ENCODE measurements around the gene GPRIN3. TPM values are rescaled to one million over a fixed set of nuclear protein-coding genes. Genes with fewer than 3 reads are reported as not detected.

GPRIN3 gene
- total RNA-seq, 1 experiment from 2014 or later, result 0.39 TPM

DNA sequence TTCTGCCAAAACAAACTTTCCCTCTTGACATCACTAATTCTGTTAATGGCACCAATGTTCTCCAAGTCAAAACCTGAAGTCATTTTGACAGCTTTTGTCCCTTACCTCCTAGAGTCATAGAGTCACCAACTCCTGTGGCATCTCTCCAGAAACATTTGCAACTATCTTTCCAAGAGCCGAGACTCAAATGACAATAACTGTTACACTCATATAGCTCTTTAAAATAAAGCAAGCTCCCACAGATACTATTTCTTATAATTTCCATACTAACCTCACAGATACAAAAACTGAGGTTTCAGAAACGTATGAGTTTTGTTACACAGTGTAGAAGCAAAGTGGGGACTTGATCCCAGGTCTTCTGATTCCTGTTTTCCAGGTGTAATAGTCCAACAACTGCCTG is 18.3 kb downstream of the GPRIN3 start:
- Histone ChIP-seq H3K4me3 (replicated peaks in 1 of 2; ENCODE audit: low read depth in 1 of 2, low read length in 2 of 2) (no peak overlapping the region), H4K20me1 (ENCODE audit: insufficient read depth) (no peaks in the 10 kb centered on the region), H3K27me3 (ENCODE audit: insufficient read depth, low read length) (no peaks in the 10 kb centered on the region), H3K9ac (ENCODE audit: low read length) (no peak overlapping the region), H3K9me2 (ENCODE audit: insufficient read depth) (no peaks in the 10 kb centered on the region), H3K9me3 (ENCODE audit: control insufficient read depth in 1 of 2, insufficient read depth in 1 of 2, low read depth in 1 of 2, low read length in 2 of 2) (no peaks in the 10 kb centered on the region), H3K36me3 (ENCODE audit: control insufficient read depth in 1 of 2, insufficient read depth in 2 of 2, low read length in 2 of 2) (no peaks in the 10 kb centered on the region), H3K4me1 (ENCODE audit: control insufficient read depth in 1 of 2, insufficient read depth in 2 of 2, low read length in 2 of 2) (peaks cover 0 to 6% of the 10 kb centered on the region in 2 experiments; a peak in 2 of 4 replicates), H3K79me2 (ENCODE audit: insufficient read depth, low read length) (no peaks in the 10 kb centered on the region), H2AFZ (ENCODE audit: low read depth, low read length, poor library complexity, severe bottlenecking) (no peak overlapping the region), H3K27ac (ENCODE audit: low read depth, low read length) (no peak overlapping the region), H3K4me2 (ENCODE audit: low read length) (no peak overlapping the region)
- CTCF ChIA-PET, result interaction anchor here (0.6 kb wide), 1 partner anchor 302 kb away, joined by 3 read pairs; no protein-coding TSS in a partner anchor
- no peak for ATAC-seq
- intact Hi-C loops (cut with micrococcal nuclease), result no loop called here
- POLR2A ChIA-PET, result no interaction called here
- TF ChIP-seq SIN3A (IDR thresholded peaks at IDR 0.05; ENCODE audit: low read depth) (no peak), EZH2phosphoT487 (IDR thresholded peaks at IDR 0.05; ENCODE audit: borderline replicate concordance) (no peak), SRF (IDR thresholded peaks at IDR 0.05; ENCODE audit: low read depth) (no peak)
- TF ChIP-seq, protein P1, sequence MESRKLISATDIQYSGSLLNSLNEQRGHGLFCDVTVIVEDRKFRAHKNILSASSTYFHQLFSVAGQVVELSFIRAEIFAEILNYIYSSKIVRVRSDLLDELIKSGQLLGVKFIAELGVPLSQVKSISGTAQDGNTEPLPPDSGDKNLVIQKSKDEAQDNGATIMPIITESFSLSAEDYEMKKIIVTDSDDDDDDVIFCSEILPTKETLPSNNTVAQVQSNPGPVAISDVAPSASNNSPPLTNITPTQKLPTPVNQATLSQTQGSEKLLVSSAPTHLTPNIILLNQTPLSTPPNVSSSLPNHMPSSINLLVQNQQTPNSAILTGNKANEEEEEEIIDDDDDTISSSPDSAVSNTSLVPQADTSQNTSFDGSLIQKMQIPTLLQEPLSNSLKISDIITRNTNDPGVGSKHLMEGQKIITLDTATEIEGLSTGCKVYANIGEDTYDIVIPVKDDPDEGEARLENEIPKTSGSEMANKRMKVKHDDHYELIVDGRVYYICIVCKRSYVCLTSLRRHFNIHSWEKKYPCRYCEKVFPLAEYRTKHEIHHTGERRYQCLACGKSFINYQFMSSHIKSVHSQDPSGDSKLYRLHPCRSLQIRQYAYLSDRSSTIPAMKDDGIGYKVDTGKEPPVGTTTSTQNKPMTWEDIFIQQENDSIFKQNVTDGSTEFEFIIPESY (IDR thresholded peaks at IDR 0.05; ENCODE audit: extremely low read depth, insufficient replicate concordance, low read length), result no peak
- no peak for DNase-seq (ENCODE audit: low read depth, low spot score)
- BruUV-seq (replicated peaks), result no TSS peak
- RAD21 ChIA-PET (ENCODE audit: low non-redundant PET in 1 of 2, low total read pairs in 2 of 2, uncharacterized antibody in 2 of 2, unreplicated experiment in 2 of 2), result no interaction called here

DNA sequence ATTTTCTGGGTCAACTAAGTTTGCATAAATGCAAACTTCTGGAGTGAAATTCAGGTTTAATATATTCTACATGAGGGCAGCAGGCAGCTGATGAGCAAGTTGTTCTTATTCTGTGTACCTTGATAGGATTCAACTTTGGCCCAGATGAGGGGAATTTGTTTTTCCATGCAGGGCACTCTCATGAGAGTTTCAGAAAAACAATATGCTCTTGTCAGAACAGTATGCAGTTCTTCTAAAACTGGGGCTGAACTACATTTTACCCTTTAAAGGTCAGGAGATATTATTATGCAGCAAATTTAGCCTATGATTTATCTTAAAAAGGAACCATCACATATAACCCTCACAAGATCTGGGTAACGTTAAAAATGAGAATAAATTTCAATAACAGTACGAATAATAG is 19.2 kb downstream of the GPRIN3 start:
- no peak overlapping the region for H3K4me2 ChIP-seq (ENCODE audit: low read length)
- H3K27me3 ChIP-seq (ENCODE audit: insufficient read depth, low read length), result no peaks in the 10 kb centered on the region
- H3K27ac ChIP-seq (ENCODE audit: low read depth, low read length), result no peak overlapping the region
- H3K9me2 ChIP-seq (ENCODE audit: insufficient read depth), result no peaks in the 10 kb centered on the region
- ATAC-seq (no peak), DNase-seq (ENCODE audit: low read depth, low spot score) (no peak)
- CTCF ChIA-PET, result no interaction called here
- H3K9ac ChIP-seq (ENCODE audit: low read length), result no peak overlapping the region
- no peak overlapping the region for H2AFZ ChIP-seq (ENCODE audit: low read depth, low read length, poor library complexity, severe bottlenecking)
- H3K4me3 ChIP-seq (replicated peaks in 1 of 2; ENCODE audit: low read depth in 1 of 2, low read length in 2 of 2), result no peak overlapping the region
- no peaks in the 10 kb centered on the region for H3K36me3 ChIP-seq (ENCODE audit: control insufficient read depth in 1 of 2, insufficient read depth in 2 of 2, low read length in 2 of 2)
- no peaks in the 10 kb centered on the region for H3K79me2 ChIP-seq (ENCODE audit: insufficient read depth, low read length)
- H4K20me1 ChIP-seq (ENCODE audit: insufficient read depth), result no peaks in the 10 kb centered on the region
- POLR2A ChIA-PET, result no interaction called here
- no TSS peak for BruUV-seq (replicated peaks)
- peaks cover 0 to 6% of the 10 kb centered on the region in 2 experiments; a peak in 2 of 4 replicates for H3K4me1 ChIP-seq (ENCODE audit: control insufficient read depth in 1 of 2, insufficient read depth in 2 of 2, low read length in 2 of 2)
- RAD21 ChIA-PET (ENCODE audit: low non-redundant PET in 1 of 2, low total read pairs in 2 of 2, uncharacterized antibody in 2 of 2, unreplicated experiment in 2 of 2), result no interaction called here
- no peaks in the 10 kb centered on the region for H3K9me3 ChIP-seq (ENCODE audit: control insufficient read depth in 1 of 2, insufficient read depth in 1 of 2, low read depth in 1 of 2, low read length in 2 of 2)
- intact Hi-C loops (cut with micrococcal nuclease), result no loop called here
- TF ChIP-seq EGR1 (IDR thresholded peaks at IDR 0.05; ENCODE audit: low read depth) (no peak), POLR2A (IDR thresholded peaks at IDR 0.05; ENCODE audit: borderline replicate concordance, extremely low read depth, insufficient read depth, insufficient read length) (no peak), RAD21 (IDR thresholded peaks at IDR 0.05; ENCODE audit: low read depth) (no peak), YY1 (IDR thresholded peaks at IDR 0.05; ENCODE audit: extremely low read depth, insufficient replicate concordance, low read depth, low read length) (no peak), SIN3A (IDR thresholded peaks at IDR 0.05; ENCODE audit: low read depth) (no peak), EZH2phosphoT487 (IDR thresholded peaks at IDR 0.05; ENCODE audit: borderline replicate concordance) (no peak), SRF (IDR thresholded peaks at IDR 0.05; ENCODE audit: low read depth) (no peak), EZH2 (IDR thresholded peaks at IDR 0.05) (no peak), CBX3 (IDR thresholded peaks at IDR 0.05; ENCODE audit: low read depth) (no peak), TCF7L2 (IDR thresholded peaks at IDR 0.05; ENCODE audit: borderline replicate concordance, extremely low read depth, insufficient read depth, insufficient read length) (no peak)
- TF ChIP-seq, protein P1 (IDR thresholded peaks at IDR 0.05; ENCODE audit: extremely low read depth, insufficient replicate concordance, low read length), result no peak
- TF ChIP-seq, protein P2, sequence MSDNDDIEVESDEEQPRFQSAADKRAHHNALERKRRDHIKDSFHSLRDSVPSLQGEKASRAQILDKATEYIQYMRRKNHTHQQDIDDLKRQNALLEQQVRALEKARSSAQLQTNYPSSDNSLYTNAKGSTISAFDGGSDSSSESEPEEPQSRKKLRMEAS (IDR thresholded peaks at IDR 0.05), result no peak
- TF ChIP-seq, protein P3, sequence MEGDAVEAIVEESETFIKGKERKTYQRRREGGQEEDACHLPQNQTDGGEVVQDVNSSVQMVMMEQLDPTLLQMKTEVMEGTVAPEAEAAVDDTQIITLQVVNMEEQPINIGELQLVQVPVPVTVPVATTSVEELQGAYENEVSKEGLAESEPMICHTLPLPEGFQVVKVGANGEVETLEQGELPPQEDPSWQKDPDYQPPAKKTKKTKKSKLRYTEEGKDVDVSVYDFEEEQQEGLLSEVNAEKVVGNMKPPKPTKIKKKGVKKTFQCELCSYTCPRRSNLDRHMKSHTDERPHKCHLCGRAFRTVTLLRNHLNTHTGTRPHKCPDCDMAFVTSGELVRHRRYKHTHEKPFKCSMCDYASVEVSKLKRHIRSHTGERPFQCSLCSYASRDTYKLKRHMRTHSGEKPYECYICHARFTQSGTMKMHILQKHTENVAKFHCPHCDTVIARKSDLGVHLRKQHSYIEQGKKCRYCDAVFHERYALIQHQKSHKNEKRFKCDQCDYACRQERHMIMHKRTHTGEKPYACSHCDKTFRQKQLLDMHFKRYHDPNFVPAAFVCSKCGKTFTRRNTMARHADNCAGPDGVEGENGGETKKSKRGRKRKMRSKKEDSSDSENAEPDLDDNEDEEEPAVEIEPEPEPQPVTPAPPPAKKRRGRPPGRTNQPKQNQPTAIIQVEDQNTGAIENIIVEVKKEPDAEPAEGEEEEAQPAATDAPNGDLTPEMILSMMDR (IDR thresholded peaks at IDR 0.05 in 2 of 3, conservative IDR thresholded peaks at IDR 0.05 in 1 of 3; ENCODE audit: borderline replicate concordance in 1 of 3, insufficient read depth in 1 of 3, low read depth in 2 of 3, low read length in 2 of 3), result no peak

Data from HCT116 (cell line).